GM12878 (cell line): Measurements from ENCODE around the gene SGK2. TPM values are rescaled to one million over a fixed set of nuclear protein-coding genes. Genes with fewer than 3 reads are reported as not detected.

Source experiments
- ATAC-seq: fragments of 200-7000 bp; cut with Tn5 transposase; 3 replicates; pipeline ENCODE4 v1.9.1; 2020; ENCODE audit warnings: mild to moderate bottlenecking, moderate library complexity
- BruUV-seq: library from RNA; stranded (reverse); fragments of 400-500 nt; replicated peaks from 2 replicates; lab custom pipeline; 2021; lab: Mats Ljungman, UMichigan
- CTCF ChIA-PET: fragments of 300-600 bp; sonication (Branson Sonifier 250); formaldehyde crosslinking; extraction: SDS; loops from one replicate; lab custom pipeline; 2021; ENCODE audit warnings: inconsistent platforms; lab: Yijun Ruan, JAX
- POLR2A ChIA-PET: fragments of 350-600 bp; formaldehyde crosslinking; extraction: SDS; loops from one replicate; lab custom pipeline; 2021; ENCODE audit warnings: inconsistent platforms; lab: Charles Lee
- RAD21 ChIA-PET: fragments of 300-600 bp; sonication (Branson Sonifier 250); formaldehyde crosslinking; loops from one replicate; lab custom pipeline; 2023; ENCODE audit warnings: antibody characterized with exemption; ENCODE audit not compliant: unreplicated experiment; lab: Charles Lee
- SMC1A ChIA-PET: fragments of 300-600 bp; sonication (Branson Sonifier 250); formaldehyde crosslinking; loops from one replicate; lab custom pipeline; 2023; ENCODE audit not compliant: unreplicated experiment, uncharacterized antibody; lab: Charles Lee
- DNase-seq: peaks from one replicate; pipeline ENCODE4 v3.0.0-alpha.2; 2011; ENCODE audit warnings: low read depth, low spot score
- FAIRE-seq: peaks from 3 replicates; lab custom pipeline; 2011; peaks lifted over from hg19 to GRCh38; lab: Jason Lieb, UNC
- H2AFZ ChIP-seq: 2 replicates; pipeline ENCODE4 v1.6.0; 2011; ENCODE audit warnings: low read depth, low read length, control low read depth; ENCODE audit not compliant: control insufficient read depth
- H3K27ac ChIP-seq: 2 replicates; pipeline ENCODE4 v1.5.1; 2011; ENCODE audit warnings: control low read depth; ENCODE audit not compliant: control insufficient read depth, insufficient read depth
- H3K27me3 ChIP-seq, 2 experiments: replicated peaks in 1 of 2; 2 replicates each; pipeline versions ENCODE4 v1.6.0 to v1.6.1; 2011; ENCODE audit warnings: low read length in 1 of 2; ENCODE audit not compliant: control insufficient read depth in 2 of 2, insufficient read depth in 2 of 2
- H3K36me3 ChIP-seq, 2 experiments: 2 replicates each; pipeline ENCODE4 v1.5.1; 2011; ENCODE audit warnings: low read length in 1 of 2; ENCODE audit not compliant: control insufficient read depth in 2 of 2, insufficient read depth in 2 of 2
- H3K4me1 ChIP-seq: 2 replicates; pipeline ENCODE4 v1.6.1; 2011; ENCODE audit warnings: mild to moderate bottlenecking, low read length, moderate library complexity, mixed read lengths; ENCODE audit not compliant: control insufficient read depth, insufficient read depth
- H3K4me2 ChIP-seq: 2 replicates; pipeline ENCODE4 v1.6.0; 2011; ENCODE audit warnings: control low read depth; ENCODE audit not compliant: control insufficient read depth, insufficient read depth
- H3K4me3 ChIP-seq: fragments of 200-600 bp; sonication (generic); 2 replicates; pipeline ENCODE4 v1.5.1; 2016
- H3K79me2 ChIP-seq: 2 replicates; pipeline ENCODE4 v1.6.0; 2011; ENCODE audit warnings: low read length; ENCODE audit not compliant: control insufficient read depth, insufficient read depth
- H3K9ac ChIP-seq: 2 replicates; pipeline ENCODE4 v1.8.0; 2011; ENCODE audit warnings: low read length, control low read depth, mixed read lengths; ENCODE audit not compliant: control insufficient read depth, insufficient read depth
- H3K9me3 ChIP-seq: replicated peaks from 3 replicates; pipeline ENCODE4 v1.5.1; 2011; ENCODE audit warnings: mild to moderate bottlenecking, low read length; ENCODE audit not compliant: control insufficient read depth, insufficient read depth
- H4K20me1 ChIP-seq: 2 replicates; pipeline ENCODE4 v1.6.0; 2011; ENCODE audit not compliant: control insufficient read depth, insufficient read depth
- CBX5 ChIP-seq: sonication (generic); IDR thresholded peaks from 2 replicates; pipeline ENCODE4 v1.6.1; 2016; ENCODE audit warnings: low read depth, moderate library complexity, mild to moderate bottlenecking, inconsistent platforms
- CHD2 ChIP-seq: IDR thresholded peaks from 2 replicates; pipeline ENCODE4 v1.6.1; 2011; ENCODE audit warnings: low read depth, low read length, improper control_type of control experiment, borderline replicate concordance
- SMAD5 ChIP-seq: IDR thresholded peaks from 2 replicates; pipeline ENCODE4 v1.6.1; 2016; ENCODE audit warnings: antibody characterized with exemption, low read depth
- ZBED1 ChIP-seq: IDR thresholded peaks from 2 replicates; pipeline ENCODE4 v1.6.1; 2016; ENCODE audit warnings: borderline replicate concordance
- WGBS: methylation state at CpG from one replicate; pipeline ENCODE4 v1.1.6; 2016; ENCODE audit warnings: low lambda C conversion rate; ENCODE audit not compliant: insufficient replicate concordance, insufficient coverage; ENCODE audit errors: missing lambda C conversion rate; 5-methylcytosine and 5-hydroxymethylcytosine counted together
- in situ Hi-C: fragments of 300-500 bp; cut with MboI; formaldehyde crosslinking; loops from 9 replicates; pipeline ENCODE4 v1.14.3; 2018; ENCODE audit warnings: mixed read lengths
- intact Hi-C: fragments of 100-400 bp; cut with micrococcal nuclease; formaldehyde crosslinking; loops from one replicate; pipeline ENCODE4 v1.14.2; 2022; ENCODE audit not compliant: unreplicated experiment
- polyA plus RNA-seq, 11 experiments: library from polyadenylated mRNA; depleted of rRNA in 4 of 11; unstranded in 6 of 11; stranded (reverse) in 5 of 11; fragments of >200 nt; fragmentation: Nextera tagmentation in 4 of 11; fragmentation: Illumina TruSeq in 1 of 11; extraction: Ambion mirVana in 4 of 11; extraction: Trizol in 1 of 11; gene quantifications; 1 replicate in 1 of 11; 2 replicates in 10 of 11; pipeline versions ENCODE4 v1.2.1 to v1.2.3, GENCODE V29; 2011 to 2016; ENCODE audit warnings: inconsistent platforms in 2 of 11, missing spikeins in 2 of 11, low read depth in 1 of 11
- total RNA-seq, 4 experiments: library from RNA; depleted of rRNA in 3 of 4; stranded (reverse); fragments of >200 nt in 3 of 4; fragmentation: Illumina TruSeq in 1 of 4; extraction: Trizol in 1 of 4; gene quantifications; 2 replicates each; pipeline versions ENCODE4 v1.2.1 to v1.2.3, GENCODE V29; 2013 to 2021
- TF ChIP-seq, protein P1 (sequence below): fragments of 450-650 bp; IDR thresholded peaks from 2 replicates; pipeline ENCODE4 v1.6.1; 2016; ENCODE audit warnings: mild to moderate bottlenecking

Gene SGK2
- total and polyA plus RNA-seq, 10 of the 15 experiments (the other 5 are each of a cell fraction or from before 2014, with no cell fraction given): 0.04 to 0.96 (median 0.22) TPM; not detected in 3

DNA sequence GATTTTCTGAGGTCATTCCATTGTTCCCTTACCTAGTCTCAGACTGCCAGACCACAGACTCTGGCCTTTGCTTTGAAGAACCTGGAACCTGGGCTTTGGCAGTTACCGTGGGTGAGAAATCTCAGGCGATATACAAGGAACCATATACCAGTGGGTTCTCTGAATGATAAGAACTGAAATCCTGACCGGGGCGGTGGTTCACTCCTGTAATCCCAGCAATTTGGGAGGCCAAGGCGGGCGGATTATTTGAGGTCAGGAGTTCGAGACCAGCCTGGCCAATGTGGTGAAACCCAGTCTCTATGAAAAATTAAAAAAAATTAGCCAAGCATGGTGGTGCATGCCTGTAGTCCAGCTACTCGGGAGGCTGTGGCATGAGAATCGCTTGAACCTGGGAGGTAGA, 14.3 kb upstream of the SGK2 start:
- ATAC-seq (no peak), FAIRE-seq (no peak), DNase-seq (no peak)
- H4K20me1 ChIP-seq: no peaks in the 10 kb centered on the region
- no peaks in the 10 kb centered on the region; a peak in 1 of 4 replicates for H3K27me3 ChIP-seq
- H3K4me3 ChIP-seq: no peak overlapping the region
- ChIA-PET SMC1A (no interaction called here), CTCF (interaction anchor here (0.9 kb wide), 1 partner anchor 147 kb away, joined by 3 read pairs; no protein-coding TSS in a partner anchor), POLR2A (no interaction called here), RAD21 (no interaction called here)
- H3K9ac ChIP-seq: no peak overlapping the region
- BruUV-seq: no TSS peak
- in situ Hi-C loops: no loop called here
- H3K4me1 ChIP-seq: no peaks in the 10 kb centered on the region
- intact Hi-C loops: no loop called here
- no peak overlapping the region for H3K27ac ChIP-seq
- no peak overlapping the region for H2AFZ ChIP-seq
- no peaks in the 10 kb centered on the region for H3K79me2 ChIP-seq
- TF ChIP-seq CBX5 (no peak), ZBED1 (no peak), SMAD5 (no peak), CHD2 (no peak)
- TF ChIP-seq, protein P1, sequence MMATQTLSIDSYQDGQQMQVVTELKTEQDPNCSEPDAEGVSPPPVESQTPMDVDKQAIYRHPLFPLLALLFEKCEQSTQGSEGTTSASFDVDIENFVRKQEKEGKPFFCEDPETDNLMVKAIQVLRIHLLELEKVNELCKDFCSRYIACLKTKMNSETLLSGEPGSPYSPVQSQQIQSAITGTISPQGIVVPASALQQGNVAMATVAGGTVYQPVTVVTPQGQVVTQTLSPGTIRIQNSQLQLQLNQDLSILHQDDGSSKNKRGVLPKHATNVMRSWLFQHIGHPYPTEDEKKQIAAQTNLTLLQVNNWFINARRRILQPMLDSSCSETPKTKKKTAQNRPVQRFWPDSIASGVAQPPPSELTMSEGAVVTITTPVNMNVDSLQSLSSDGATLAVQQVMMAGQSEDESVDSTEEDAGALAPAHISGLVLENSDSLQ: no peak
- WGBS: 73% methylated on average over 9 of the region's 9 CpGs
- no peak overlapping the region for H3K4me2 ChIP-seq
- no peaks in the 10 kb centered on the region for H3K9me3 ChIP-seq
- H3K36me3 ChIP-seq: no peaks in the 10 kb centered on the region
